HG03521 (cell line): ENCODE measurements around the gene ALKBH5.
A peak's percentile ranks its signal among the peaks of the same experiment; 100 is the strongest.

Experiments used
- ATAC-seq: cut with Tn5 transposase; IDR thresholded peaks from one replicate; pipeline ENCODE4 v1.9.1; 2021; ENCODE audit warnings: mild to moderate bottlenecking, moderate library complexity; ENCODE audit not compliant: unreplicated experiment

The ALKBH5 gene

GRCh38 chr17:18183334-18184142, at the start of gene ALKBH5:
TSS of gene ALKBH5 (plus strand) at chr17:18183828. CDS start at chr17:18184244, 416 bp downstream.
- peak; percentile 72 for ATAC-seq

GRCh38 chr17:18136357-18136756, 47.3 kb upstream of the ALKBH5 start:
- no peak for ATAC-seq

- no peak for ATAC-seq
These were observed 45.4 kb upstream of the ALKBH5 start for GRCh38 chr17:18138065-18138749.

- no peak for ATAC-seq
These were observed 44.5 kb upstream of the ALKBH5 start for GRCh38 chr17:18139092-18139491.

- no peak for ATAC-seq
These were observed 44.1 kb upstream of the ALKBH5 start for GRCh38 chr17:18139498-18139897.

GRCh38 chr17:18139949-18140348, 43.7 kb upstream of the ALKBH5 start:
- ATAC-seq = no peak

- ATAC-seq = no peak
These were observed 43.0 kb upstream of the ALKBH5 start for GRCh38 chr17:18140648-18141047.

- ATAC-seq = no peak
These were observed 42.3 kb upstream of the ALKBH5 start for GRCh38 chr17:18141210-18141803.

GRCh38 chr17:18142417-18142816, 41.2 kb upstream of the ALKBH5 start:
- no peak for ATAC-seq

GRCh38 chr17:18143044-18143936, 40.3 kb upstream of the ALKBH5 start:
- ATAC-seq = no peak

- ATAC-seq = no peak
These were observed 39.4 kb upstream of the ALKBH5 start for GRCh38 chr17:18144261-18144660.

- ATAC-seq = no peak
These were observed 38.8 kb upstream of the ALKBH5 start for GRCh38 chr17:18144855-18145254.

- no peak for ATAC-seq
These were observed 37.8 kb upstream of the ALKBH5 start for GRCh38 chr17:18145811-18146210.

GRCh38 chr17:18146259-18146658, 37.4 kb upstream of the ALKBH5 start:
- no peak for ATAC-seq

GRCh38 chr17:18146980-18147379, 36.6 kb upstream of the ALKBH5 start:
- no peak for ATAC-seq

- no peak for ATAC-seq
These were observed 35.0 kb upstream of the ALKBH5 start for GRCh38 chr17:18148586-18148985.

GRCh38 chr17:18151290-18151689, 32.3 kb upstream of the ALKBH5 start:
- ATAC-seq = no peak

- no peak for ATAC-seq
These were observed 28.4 kb upstream of the ALKBH5 start for GRCh38 chr17:18155179-18155578.

GRCh38 chr17:18156171-18156975, 27.3 kb upstream of the ALKBH5 start:
- no peak for ATAC-seq

- ATAC-seq = no peak
These were observed 26.7 kb upstream of the ALKBH5 start for GRCh38 chr17:18156976-18157280.
